ENCODE data around the gene ZPR1. TPM values are rescaled to one million over a fixed set of nuclear protein-coding genes. Genes with fewer than 3 reads are reported as not detected.

The ZPR1 gene
- total and polyA plus RNA-seq, 2 experiments from 2014 or later, result 30.8 to 76.8 TPM

DNA sequence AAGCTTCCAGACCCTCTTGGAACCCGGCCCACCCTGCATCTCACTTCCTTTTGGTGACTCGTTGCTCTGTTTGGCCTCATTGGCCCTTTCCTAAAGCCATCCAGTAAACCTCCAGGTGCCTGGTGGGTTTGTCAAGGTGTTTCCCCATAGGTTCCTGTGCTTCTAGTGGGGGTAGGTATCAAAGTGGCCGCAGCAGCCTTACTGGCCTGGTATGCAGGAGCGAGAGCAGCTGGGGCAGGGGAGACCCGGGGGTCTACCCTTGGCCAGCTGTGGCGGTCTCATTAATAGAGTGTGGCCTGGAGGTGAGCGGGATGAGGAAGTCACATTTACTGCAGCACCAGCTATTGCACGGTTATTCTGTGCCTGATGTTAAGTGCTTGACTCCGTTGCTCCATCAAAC, 31.2 kb upstream of the ZPR1 start:
- H3K4me1 ChIP-seq (ENCODE audit: insufficient read depth), result no peaks in the 10 kb centered on the region
- no peaks in the 10 kb centered on the region for H3K9me2 ChIP-seq (ENCODE audit: insufficient read depth)
- no peak overlapping the region for H3K4me3 ChIP-seq
- no peak overlapping the region for H3K27ac ChIP-seq
- no peaks in the 10 kb centered on the region for H3K36me3 ChIP-seq (ENCODE audit: low read depth)
- H3K79me2 ChIP-seq (ENCODE audit: insufficient read depth), result no peaks in the 10 kb centered on the region
- TF ChIP-seq EZH2 (IDR thresholded peaks at IDR 0.05; ENCODE audit: insufficient read depth, poor library complexity, severe bottlenecking) (no peak), EZH2phosphoT487 (IDR thresholded peaks at IDR 0.05; ENCODE audit: insufficient read depth, low read depth) (no peak)
- in situ Hi-C loops (cut with MboI), result no loop called here
- no peaks in the 10 kb centered on the region for H3K27me3 ChIP-seq (replicated peaks; ENCODE audit: insufficient read depth)
- WGBS, 2 experiments (ENCODE audit: low coverage in 1 of 2, low lambda C conversion rate in 2 of 2, missing lambda C conversion rate in 2 of 2), result 76 to 78% methylated on average over 9 of the region's 9 CpGs
- no peak overlapping the region for H3K4me2 ChIP-seq (ENCODE audit: unreplicated experiment)
- no peaks in the 10 kb centered on the region for H4K20me1 ChIP-seq (ENCODE audit: insufficient read depth)
- H2AFZ ChIP-seq, result no peak overlapping the region
- no peak for DNase-seq
- no peak overlapping the region for H3K9ac ChIP-seq
- H3K9me3 ChIP-seq (ENCODE audit: low read depth), result no peaks in the 10 kb centered on the region
- no peaks in the 10 kb centered on the region for H3F3A ChIP-seq (ENCODE audit: insufficient read depth)

DNA sequence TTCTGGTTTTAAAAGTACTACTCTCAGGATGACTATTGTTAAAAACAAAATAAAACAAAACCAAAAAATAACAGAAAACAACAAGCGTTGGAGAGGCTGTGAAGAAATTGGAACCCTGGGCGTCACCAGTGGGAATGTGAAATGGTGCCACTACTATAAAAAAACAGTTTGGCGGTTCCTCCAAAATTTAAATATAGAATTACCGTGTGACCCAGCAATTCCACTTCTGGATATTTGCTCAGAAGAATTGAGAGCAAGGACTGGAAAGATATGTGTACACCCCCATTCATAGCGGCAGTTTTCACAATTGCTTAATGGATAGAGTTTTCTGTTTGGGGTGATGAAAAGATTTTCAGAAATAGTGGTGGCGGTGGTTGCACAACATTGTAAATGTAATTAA, 26.7 kb upstream of the ZPR1 start:
- H3K4me1 ChIP-seq (ENCODE audit: insufficient read depth), result peaks cover 8% of the 10 kb centered on the region
- no peak overlapping the region for H3K9ac ChIP-seq
- 81 to 86% methylated on average over 6 of the region's 6 CpGs for WGBS, 2 experiments (ENCODE audit: low coverage in 1 of 2, low lambda C conversion rate in 2 of 2, missing lambda C conversion rate in 2 of 2)
- in situ Hi-C loops (cut with MboI), result no loop called here
- H3K36me3 ChIP-seq (ENCODE audit: low read depth), result no peaks in the 10 kb centered on the region
- TF ChIP-seq EZH2 (IDR thresholded peaks at IDR 0.05; ENCODE audit: insufficient read depth, poor library complexity, severe bottlenecking) (no peak), EZH2phosphoT487 (IDR thresholded peaks at IDR 0.05; ENCODE audit: insufficient read depth, low read depth) (no peak)
- no peaks in the 10 kb centered on the region for H3K9me3 ChIP-seq (ENCODE audit: low read depth)
- H3K27me3 ChIP-seq (replicated peaks; ENCODE audit: insufficient read depth), result no peaks in the 10 kb centered on the region
- no peaks in the 10 kb centered on the region for H4K20me1 ChIP-seq (ENCODE audit: insufficient read depth)
- H2AFZ ChIP-seq, result no peak overlapping the region
- peak overlapping the region; percentile 49 for H3K27ac ChIP-seq
- H3K4me2 ChIP-seq (ENCODE audit: unreplicated experiment), result no peak overlapping the region
- H3K4me3 ChIP-seq, result no peak overlapping the region
- H3K9me2 ChIP-seq (ENCODE audit: insufficient read depth), result no peaks in the 10 kb centered on the region
- H3K79me2 ChIP-seq (ENCODE audit: insufficient read depth), result no peaks in the 10 kb centered on the region
- H3F3A ChIP-seq (ENCODE audit: insufficient read depth), result peaks cover 7% of the 10 kb centered on the region; the same call in 1 of the 2 replicates
- no peak for DNase-seq

GRCh38 chr11:116813781-116814471, 26.1 kb upstream of the ZPR1 start:
- WGBS, 2 experiments (ENCODE audit: low coverage in 1 of 2, low lambda C conversion rate in 2 of 2, missing lambda C conversion rate in 2 of 2), result 39 to 59% methylated on average over 4 to 5 of the region's 5 CpGs
- TF ChIP-seq EZH2phosphoT487 (IDR thresholded peaks at IDR 0.05; ENCODE audit: insufficient read depth, low read depth) (no peak), EZH2 (IDR thresholded peaks at IDR 0.05; ENCODE audit: insufficient read depth, poor library complexity, severe bottlenecking) (no peak)

DNA sequence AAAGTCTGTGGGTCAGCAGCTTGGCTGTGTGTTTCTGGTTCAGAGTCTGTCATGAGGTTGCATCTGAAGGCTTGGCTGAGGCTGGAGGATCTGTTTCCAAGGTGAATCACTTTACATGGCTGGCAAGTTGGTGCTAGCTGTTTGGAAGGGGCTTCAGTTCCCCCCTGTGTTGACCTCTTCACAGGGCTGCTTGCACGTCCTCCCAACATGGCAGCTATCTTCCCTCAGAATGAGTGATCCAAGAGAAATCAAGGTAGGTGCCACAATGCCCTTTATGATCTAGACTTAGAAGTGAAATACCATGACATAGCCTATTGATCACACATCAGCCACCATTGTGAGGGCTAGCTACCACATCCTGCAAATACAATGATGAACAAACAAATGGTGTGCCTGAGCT, 25.3 kb upstream of the ZPR1 start:
- Histone ChIP-seq H3K79me2 (ENCODE audit: insufficient read depth) (no peaks in the 10 kb centered on the region), H3K4me1 (ENCODE audit: insufficient read depth) (peaks cover 17% of the 10 kb centered on the region), H3K9me3 (ENCODE audit: low read depth) (no peaks in the 10 kb centered on the region), H3K36me3 (ENCODE audit: low read depth) (no peaks in the 10 kb centered on the region), H3K4me2 (ENCODE audit: unreplicated experiment) (no peak overlapping the region), H3K27ac (no peak overlapping the region), H2AFZ (no peak overlapping the region), H3K4me3 (no peak overlapping the region), H3F3A (ENCODE audit: insufficient read depth) (peaks cover 7% of the 10 kb centered on the region; the same call in 1 of the 2 replicates), H3K9ac (no peak overlapping the region), H4K20me1 (ENCODE audit: insufficient read depth) (no peaks in the 10 kb centered on the region), H3K9me2 (ENCODE audit: insufficient read depth) (no peaks in the 10 kb centered on the region), H3K27me3 (replicated peaks; ENCODE audit: insufficient read depth) (no peaks in the 10 kb centered on the region)
- in situ Hi-C loops (cut with MboI), result no loop called here
- TF ChIP-seq EZH2 (IDR thresholded peaks at IDR 0.05; ENCODE audit: insufficient read depth, poor library complexity, severe bottlenecking) (no peak), EZH2phosphoT487 (IDR thresholded peaks at IDR 0.05; ENCODE audit: insufficient read depth, low read depth) (no peak)
- DNase-seq, result no peak
- 22 to 50% methylated on average over 1 of the region's 1 CpG for WGBS, 2 experiments (ENCODE audit: low coverage in 1 of 2, low lambda C conversion rate in 2 of 2, missing lambda C conversion rate in 2 of 2)

More at GRCh38 chr11:116813781-116814471, 26.1 kb upstream of the ZPR1 start:
- in situ Hi-C loops (cut with MboI), result no loop called here
- no peaks in the 10 kb centered on the region for H3K9me3 ChIP-seq (ENCODE audit: low read depth)
- no peaks in the 10 kb centered on the region for H3K27me3 ChIP-seq (replicated peaks; ENCODE audit: insufficient read depth)
- H3K4me2 ChIP-seq (ENCODE audit: unreplicated experiment), result no peak overlapping the region
- no peak overlapping the region for H3K4me3 ChIP-seq
- H3K9ac ChIP-seq, result no peak overlapping the region
- no peaks in the 10 kb centered on the region for H4K20me1 ChIP-seq (ENCODE audit: insufficient read depth)
- no peak overlapping the region for H2AFZ ChIP-seq
- DNase-seq, result peak; percentile 62
- peak overlapping the region; percentile 49 for H3K27ac ChIP-seq
- H3K4me1 ChIP-seq (ENCODE audit: insufficient read depth), result peaks cover 12% of the 10 kb centered on the region
- H3K36me3 ChIP-seq (ENCODE audit: low read depth), result no peaks in the 10 kb centered on the region
- H3K79me2 ChIP-seq (ENCODE audit: insufficient read depth), result no peaks in the 10 kb centered on the region
- no peaks in the 10 kb centered on the region for H3K9me2 ChIP-seq (ENCODE audit: insufficient read depth)
- H3F3A ChIP-seq (ENCODE audit: insufficient read depth), result peaks cover 7% of the 10 kb centered on the region; the same call in 1 of the 2 replicates
